Measurements from ENCODE around the gene RIPOR2.

RIPOR2 gene

GRCh38 chr6:24876499-24877465, 59.0 kb downstream of the RIPOR2 start:
- no peak for TF ChIP-seq CTCF (IDR thresholded peaks at IDR 0.05)

GRCh38 chr6:24875534-24875901, 60.2 kb downstream of the RIPOR2 start:
- no peak for TF ChIP-seq CTCF (IDR thresholded peaks at IDR 0.05)

GRCh38 chr6:24874776-24875533, 60.8 kb downstream of the RIPOR2 start:
- no peak for TF ChIP-seq CTCF (IDR thresholded peaks at IDR 0.05)

- no peak for TF ChIP-seq CTCF (IDR thresholded peaks at IDR 0.05)
Observed at GRCh38 chr6:24874128-24874527, 61.6 kb downstream of the RIPOR2 start.

- TF ChIP-seq CTCF (IDR thresholded peaks at IDR 0.05) = no peak
Observed at GRCh38 chr6:24872779-24873178, 63.0 kb downstream of the RIPOR2 start.

- TF ChIP-seq CTCF (IDR thresholded peaks at IDR 0.05) = no peak
Observed at GRCh38 chr6:24868765-24869164, 67.0 kb downstream of the RIPOR2 start.

GRCh38 chr6:24867104-24867703, 68.6 kb downstream of the RIPOR2 start:
- TF ChIP-seq CTCF (IDR thresholded peaks at IDR 0.05) = no peak
